MG63 (cell line): ENCODE measurements around the gene AWAT2. TPM values are rescaled to one million over a fixed set of nuclear protein-coding genes. Genes with fewer than 3 reads are reported as not detected.

ENCODE experiments used
- DNase-seq: peaks from one replicate; pipeline ENCODE4 v3.0.0-alpha.2; 2020
- H3K27me3 ChIP-seq: fragments of 250-450 bp; sonication (Bioruptor Pico); 2 replicates; pipeline ENCODE4 v1.5.1; 2020; ENCODE audit warnings: mild to moderate bottlenecking, moderate library complexity
- H3K36me3 ChIP-seq: fragments of 250-450 bp; sonication (Bioruptor Pico); 2 replicates; pipeline ENCODE4 v1.5.1; 2020; ENCODE audit warnings: mild to moderate bottlenecking, moderate library complexity
- H3K4me3 ChIP-seq: fragments of 250-450 bp; sonication (Bioruptor Pico); 2 replicates; pipeline ENCODE4 v1.5.1; 2020; ENCODE audit warnings: mild to moderate bottlenecking, moderate library complexity
- H3K9me3 ChIP-seq: fragments of 250-450 bp; sonication (Bioruptor Pico); 2 replicates; pipeline ENCODE4 v1.5.1; 2020; ENCODE audit warnings: mild to moderate bottlenecking, moderate library complexity
- total RNA-seq: library from RNA; depleted of rRNA; stranded (reverse); fragments of >200 nt; shearing (Covaris generic); gene quantifications from 2 replicates; pipeline ENCODE4 v1.2.3, GENCODE V29; 2014; ENCODE audit warnings: low replicate concordance; rRNA removed

AWAT2 gene
- not detected in 2 replicates for total RNA-seq

- no peaks in the 10 kb centered on the region for H3K36me3 ChIP-seq
- no peaks in the 10 kb centered on the region for H3K9me3 ChIP-seq
- DNase-seq: no peak
- no peaks in the 10 kb centered on the region for H3K27me3 ChIP-seq
- H3K4me3 ChIP-seq: no peak within 1 kb of the TSS
Observed at GRCh38 chrX:70049925-70050324, at the start of gene AWAT2. Gene AWAT2 (minus strand): TSS chrX:70049938. CDS start chrX:70049932, 6 bp downstream.

GRCh38 chrX:70096052-70096451, 46.3 kb upstream of the AWAT2 start:
- DNase-seq: no peak
- no peaks in the 10 kb centered on the region for H3K27me3 ChIP-seq
- H3K9me3 ChIP-seq: no peaks in the 10 kb centered on the region
- no peak overlapping the region for H3K4me3 ChIP-seq
- no peaks in the 10 kb centered on the region for H3K36me3 ChIP-seq

- Histone ChIP-seq H3K27me3 (no peaks in the 10 kb centered on the region), H3K4me3 (no peak overlapping the region), H3K36me3 (no peaks in the 10 kb centered on the region), H3K9me3 (no peaks in the 10 kb centered on the region)
- no peak for DNase-seq
Observed at GRCh38 chrX:70092247-70092646, 42.5 kb upstream of the AWAT2 start.

- Histone ChIP-seq H3K9me3 (no peaks in the 10 kb centered on the region), H3K36me3 (no peaks in the 10 kb centered on the region)
- peak; percentile 14 for DNase-seq
Observed at GRCh38 chrX:70089604-70090297, 40.0 kb upstream of the AWAT2 start.

GRCh38 chrX:70088751-70089150, 39.0 kb upstream of the AWAT2 start:
- Histone ChIP-seq H3K27me3 (no peaks in the 10 kb centered on the region), H3K9me3 (no peaks in the 10 kb centered on the region), H3K36me3 (no peaks in the 10 kb centered on the region), H3K4me3 (no peak overlapping the region)
- no peak for DNase-seq

More at GRCh38 chrX:70089604-70090297, 40.0 kb upstream of the AWAT2 start:
- H3K27me3 ChIP-seq: no peaks in the 10 kb centered on the region
- H3K4me3 ChIP-seq: no peak overlapping the region

- DNase-seq: peak; percentile 32
- H3K4me3 ChIP-seq: no peak overlapping the region
- H3K36me3 ChIP-seq: no peaks in the 10 kb centered on the region
- no peaks in the 10 kb centered on the region for H3K27me3 ChIP-seq
- H3K9me3 ChIP-seq: no peaks in the 10 kb centered on the region
Observed at GRCh38 chrX:70087857-70088630, 38.3 kb upstream of the AWAT2 start.

- Histone ChIP-seq H3K27me3 (no peaks in the 10 kb centered on the region), H3K36me3 (no peaks in the 10 kb centered on the region), H3K4me3 (no peak overlapping the region), H3K9me3 (no peaks in the 10 kb centered on the region)
- DNase-seq: no peak
Observed at GRCh38 chrX:70084592-70085240, 35.0 kb upstream of the AWAT2 start.

- Histone ChIP-seq H3K36me3 (no peaks in the 10 kb centered on the region), H3K9me3 (no peaks in the 10 kb centered on the region), H3K4me3 (no peak overlapping the region), H3K27me3 (no peaks in the 10 kb centered on the region)
- no peak for DNase-seq
Observed at GRCh38 chrX:70082723-70083122, 33.0 kb upstream of the AWAT2 start.

- DNase-seq: no peak
- Histone ChIP-seq H3K36me3 (no peaks in the 10 kb centered on the region), H3K4me3 (no peak overlapping the region), H3K9me3 (no peaks in the 10 kb centered on the region), H3K27me3 (no peaks in the 10 kb centered on the region)
Observed at GRCh38 chrX:70079870-70080269, 30.1 kb upstream of the AWAT2 start.

GRCh38 chrX:70079297-70079696, 29.6 kb upstream of the AWAT2 start:
- no peak for DNase-seq
- Histone ChIP-seq H3K36me3 (no peaks in the 10 kb centered on the region), H3K9me3 (no peaks in the 10 kb centered on the region), H3K27me3 (no peaks in the 10 kb centered on the region), H3K4me3 (no peak overlapping the region)

- no peak for DNase-seq
- no peaks in the 10 kb centered on the region for H3K36me3 ChIP-seq
- no peak overlapping the region for H3K4me3 ChIP-seq
- H3K9me3 ChIP-seq: no peaks in the 10 kb centered on the region
- H3K27me3 ChIP-seq: no peaks in the 10 kb centered on the region
Observed at GRCh38 chrX:70066646-70067045, 16.9 kb upstream of the AWAT2 start.

GRCh38 chrX:70062961-70063550, 13.3 kb upstream of the AWAT2 start:
- Histone ChIP-seq H3K27me3 (no peaks in the 10 kb centered on the region), H3K9me3 (no peaks in the 10 kb centered on the region), H3K4me3 (no peak overlapping the region), H3K36me3 (no peaks in the 10 kb centered on the region)
- DNase-seq: no peak

GRCh38 chrX:70062076-70062475, 12.3 kb upstream of the AWAT2 start, which contains the start of gene OTUD6A:
Gene OTUD6A (plus strand): TSS chrX:70062457. CDS start chrX:70062525, 68 bp downstream.
- Histone ChIP-seq H3K4me3 (no peak within 1 kb of the TSS), H3K27me3 (no peaks in the 10 kb centered on the region), H3K36me3 (no peaks in the 10 kb centered on the region), H3K9me3 (no peaks in the 10 kb centered on the region)
- DNase-seq: no peak

GRCh38 chrX:70054391-70054790, 4.7 kb upstream of the AWAT2 start:
- Histone ChIP-seq H3K27me3 (no peaks in the 10 kb centered on the region), H3K36me3 (no peaks in the 10 kb centered on the region), H3K4me3 (no peak overlapping the region), H3K9me3 (no peaks in the 10 kb centered on the region)
- DNase-seq: no peak

- no peak for DNase-seq
- H3K9me3 ChIP-seq: no peaks in the 10 kb centered on the region
- no peaks in the 10 kb centered on the region for H3K36me3 ChIP-seq
- no peaks in the 10 kb centered on the region for H3K27me3 ChIP-seq
- H3K4me3 ChIP-seq: no peak overlapping the region
Observed at GRCh38 chrX:70052895-70053615, 3.3 kb upstream of the AWAT2 start.

GRCh38 chrX:70049406-70049805, 332 bp downstream of the AWAT2 start:
- Histone ChIP-seq H3K36me3 (no peaks in the 10 kb centered on the region), H3K4me3 (no peak overlapping the region), H3K27me3 (no peaks in the 10 kb centered on the region), H3K9me3 (no peaks in the 10 kb centered on the region)
- no peak for DNase-seq
